ENCODE data around the gene C6orf47.

C6orf47 gene

DNA sequence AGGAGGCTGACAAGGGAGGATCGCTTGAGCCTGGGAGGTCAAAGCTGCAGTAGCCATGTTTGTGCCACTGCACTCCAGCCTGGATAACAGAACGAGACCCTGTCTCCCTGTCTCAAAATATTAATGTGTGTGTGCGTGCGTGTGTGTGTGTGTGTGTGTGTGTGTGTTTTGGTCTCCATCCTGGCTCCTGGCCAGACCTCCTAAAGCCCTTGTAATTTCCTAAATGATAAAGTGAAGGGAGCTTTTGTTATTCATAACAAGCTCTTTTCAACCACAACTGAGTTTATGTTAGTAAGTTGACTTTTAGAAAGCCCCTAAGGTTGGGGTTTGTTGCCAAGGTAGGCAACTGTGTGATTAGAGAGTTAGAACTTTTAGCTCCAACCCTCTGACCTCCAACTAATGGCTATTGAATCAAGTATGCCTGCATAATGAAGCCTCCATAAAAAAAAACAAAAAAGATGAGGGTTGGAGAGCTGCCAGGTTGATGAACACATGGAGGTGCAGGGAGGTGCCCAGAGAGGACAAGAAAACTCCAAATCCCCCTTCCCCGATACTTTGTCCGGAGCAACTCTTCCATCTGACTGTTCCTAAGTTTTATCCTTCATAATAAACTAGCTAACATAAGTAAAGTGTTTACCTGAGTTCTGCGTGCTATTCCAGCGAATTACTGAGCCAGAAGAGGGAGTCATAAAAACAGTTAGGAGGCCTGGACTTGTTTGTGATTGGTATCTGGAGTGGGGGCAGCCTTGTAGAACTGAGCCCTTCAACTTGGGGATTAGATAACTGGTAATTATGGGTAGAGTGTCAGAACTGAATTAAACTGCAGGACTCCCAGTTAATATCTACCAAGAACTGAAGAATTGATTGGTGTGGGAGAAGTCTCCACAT is 50.8 kb downstream of the C6orf47 start:
- no peak for DNase-seq
